Measurements from ENCODE around the gene YIPF6.
"Not testable (repeated sequence)": the region's sequence is repeated elsewhere in the genome, so short reads cannot be mapped to it uniquely, and the experiment has no call there.

YIPF6 gene, protein sequence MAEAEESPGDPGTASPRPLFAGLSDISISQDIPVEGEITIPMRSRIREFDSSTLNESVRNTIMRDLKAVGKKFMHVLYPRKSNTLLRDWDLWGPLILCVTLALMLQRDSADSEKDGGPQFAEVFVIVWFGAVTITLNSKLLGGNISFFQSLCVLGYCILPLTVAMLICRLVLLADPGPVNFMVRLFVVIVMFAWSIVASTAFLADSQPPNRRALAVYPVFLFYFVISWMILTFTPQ

DNA sequence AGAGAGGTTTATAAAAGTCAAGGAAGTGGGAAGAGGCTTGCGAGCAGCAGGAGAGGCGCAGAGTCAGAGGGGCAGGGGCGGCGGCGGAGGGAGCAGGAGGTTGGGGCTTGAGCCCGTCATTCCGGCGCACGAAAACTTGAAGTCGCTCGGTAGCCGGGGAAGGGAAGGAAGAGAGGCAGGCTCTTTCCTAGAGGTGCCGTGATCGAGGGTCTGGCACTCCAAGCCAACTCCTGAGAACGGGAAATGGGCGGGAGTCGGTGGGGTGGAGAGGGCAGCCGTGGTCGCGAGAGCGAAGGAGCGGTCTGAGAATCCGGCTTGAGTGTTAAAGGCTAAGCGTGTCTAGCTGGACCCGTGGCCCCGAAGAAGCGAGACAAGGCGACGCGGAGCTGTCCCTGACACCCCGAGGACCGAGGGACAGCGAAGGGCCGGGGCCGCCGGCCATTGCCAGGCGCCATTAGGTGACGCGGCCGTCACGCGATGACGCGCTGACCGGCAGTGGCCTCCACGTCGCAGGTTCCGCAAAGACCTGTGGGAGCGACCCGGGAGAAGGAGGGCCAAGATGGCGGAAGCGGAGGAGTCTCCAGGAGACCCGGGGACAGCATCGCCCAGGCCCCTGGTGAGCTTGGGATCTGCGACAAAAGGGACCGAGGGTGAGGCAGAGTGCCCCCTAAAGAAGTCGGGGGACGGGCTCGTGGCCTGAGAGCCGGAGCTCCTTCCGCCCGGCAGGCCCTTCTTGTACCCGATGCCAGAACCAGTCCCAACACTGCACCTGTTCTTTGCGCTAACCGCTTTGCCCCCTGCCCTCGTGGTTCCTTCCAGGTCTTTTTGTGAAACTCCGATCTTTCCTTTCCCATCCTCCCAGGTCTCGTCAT, at the start of gene YIPF6:
Gene YIPF6 (plus strand): TSS at position 544 of the 872 bp plus-strand sequence. CDS start 16 bp downstream, at position 560.
- peak; percentile 41 for DNase-seq (ENCODE audit: low read depth, low spot score)

DNA sequence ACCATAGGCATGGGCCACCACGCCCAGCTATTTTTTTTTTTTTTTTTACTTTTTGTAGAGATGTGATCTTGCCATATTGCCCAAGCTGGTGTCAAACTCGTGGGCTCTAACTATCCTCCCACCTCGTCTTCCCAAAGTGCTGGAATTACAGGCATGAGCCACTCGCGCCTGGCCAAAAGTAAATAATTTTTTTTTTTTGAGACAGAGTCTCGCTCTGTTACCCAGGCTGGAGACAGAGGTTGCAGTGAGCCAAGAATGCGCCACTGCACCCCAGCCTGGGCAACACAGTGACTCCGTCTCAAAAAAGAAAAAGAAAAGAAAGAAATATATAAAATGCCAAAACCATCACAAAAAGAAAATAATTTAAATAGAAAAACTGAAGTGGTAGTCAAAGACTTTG, 47.1 kb upstream of the YIPF6 start:
- DNase-seq (ENCODE audit: low read depth, low spot score): no peak

DNA sequence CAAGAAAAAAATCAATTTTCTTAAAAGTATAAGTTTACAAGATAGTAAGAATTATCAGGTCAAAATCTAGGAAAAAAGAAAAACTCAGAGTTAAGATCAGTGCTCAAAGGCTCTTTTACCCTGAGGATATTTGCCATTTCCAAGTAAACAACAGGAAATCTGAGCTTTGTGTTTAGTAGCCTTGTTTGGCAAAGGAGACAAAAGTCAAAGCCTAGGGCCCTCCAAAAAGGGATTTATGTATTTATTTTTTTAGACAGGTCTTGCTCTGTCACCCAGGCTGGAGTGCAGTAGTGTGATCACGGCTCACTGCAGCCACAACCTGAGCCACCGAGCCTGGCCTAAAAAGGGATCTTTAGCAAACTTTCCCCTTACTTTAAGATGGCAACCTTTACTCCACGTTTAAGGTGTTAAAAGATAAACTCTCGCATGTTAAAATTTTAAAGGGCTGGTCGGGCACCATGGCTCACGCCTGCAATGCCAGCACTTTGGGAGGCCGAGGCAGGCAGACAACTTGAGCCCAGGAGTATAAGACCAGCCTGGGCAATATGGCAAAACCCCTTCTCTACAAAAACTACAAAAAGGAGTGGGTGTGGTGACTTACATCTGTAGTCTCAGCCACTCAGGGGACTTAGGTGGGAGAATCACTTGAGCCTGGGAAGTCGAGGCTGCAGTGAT, 44.2 kb upstream of the YIPF6 start:
- DNase-seq (ENCODE audit: low read depth, low spot score): no peak

DNA sequence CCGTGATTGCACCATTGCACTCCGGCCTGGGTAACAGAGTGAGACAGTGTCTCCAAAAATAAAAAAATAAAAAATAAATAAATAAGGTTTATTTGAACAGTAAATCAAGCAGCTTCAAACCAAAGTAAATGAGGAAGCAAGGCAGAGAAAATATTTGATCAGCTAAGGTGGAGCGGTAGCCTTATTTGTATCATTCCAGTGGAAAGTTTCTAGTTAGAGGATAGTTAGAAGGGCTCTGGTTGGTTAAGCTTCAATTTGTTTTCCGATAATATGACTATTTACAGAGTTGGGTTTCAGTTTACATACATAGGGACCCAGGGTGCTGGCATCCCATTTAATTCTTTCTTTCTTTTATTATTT, 43.7 kb upstream of the YIPF6 start:
- no peak for DNase-seq (ENCODE audit: low read depth, low spot score)

DNA sequence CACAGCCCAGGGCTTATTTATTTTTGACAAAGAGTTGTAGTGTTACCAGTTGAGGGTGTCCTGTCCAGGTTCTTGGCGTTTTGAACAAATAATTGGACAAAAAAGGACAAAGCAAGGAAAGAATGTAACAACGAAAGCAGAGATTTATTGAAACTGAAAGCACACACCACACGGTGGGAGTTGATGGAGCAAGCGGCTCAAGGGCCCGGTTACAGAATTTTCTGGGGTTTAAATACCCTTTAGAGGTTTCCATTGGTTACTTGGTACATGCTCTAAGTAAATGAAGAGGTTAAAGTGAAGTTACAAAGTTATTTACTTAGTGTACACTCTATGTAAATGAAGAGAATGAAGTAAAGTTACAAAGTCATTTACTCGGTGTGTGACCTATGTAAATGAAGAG, 37.8 kb upstream of the YIPF6 start:
- DNase-seq (ENCODE audit: low read depth, low spot score): no peak

DNA sequence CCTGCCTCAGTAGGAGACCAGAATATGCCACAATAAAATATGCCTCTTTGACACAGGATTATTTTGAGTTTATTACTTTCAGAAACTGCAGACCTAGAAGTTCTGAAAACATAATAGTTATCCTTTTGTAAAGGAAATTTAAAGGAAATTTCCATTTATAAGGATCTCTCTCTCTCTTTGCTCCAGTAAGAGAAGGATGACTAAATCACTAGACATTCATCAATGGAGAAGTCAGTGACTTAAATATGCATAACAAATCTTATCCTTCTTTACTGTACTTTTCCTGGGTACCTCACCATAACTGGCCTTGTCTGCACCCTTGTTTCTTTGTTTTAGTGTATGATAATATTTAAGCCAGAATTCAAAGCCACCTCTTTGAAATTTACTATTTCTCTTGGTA, 37.3 kb upstream of the YIPF6 start:
- no peak for DNase-seq (ENCODE audit: low read depth, low spot score)

DNA sequence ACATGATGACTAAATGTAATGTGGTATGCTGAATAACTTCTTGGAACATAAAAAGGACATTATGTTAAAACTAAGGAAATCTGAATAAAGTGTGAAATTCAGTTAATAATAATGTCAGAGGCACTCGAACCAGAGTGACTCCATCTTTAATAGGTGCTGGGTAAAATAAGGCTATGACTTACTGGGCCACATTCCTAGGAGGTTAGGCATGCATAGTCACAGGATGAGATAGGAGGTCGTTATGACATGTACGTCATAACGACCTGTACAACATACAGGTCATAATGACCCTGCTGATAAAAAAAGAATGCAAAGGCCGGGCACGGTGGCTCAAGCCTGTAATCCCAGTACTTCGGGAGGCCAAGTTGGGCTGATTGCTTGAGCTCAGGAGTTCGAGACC, 36.7 kb upstream of the YIPF6 start:
- no peak for DNase-seq (ENCODE audit: low read depth, low spot score)

DNA sequence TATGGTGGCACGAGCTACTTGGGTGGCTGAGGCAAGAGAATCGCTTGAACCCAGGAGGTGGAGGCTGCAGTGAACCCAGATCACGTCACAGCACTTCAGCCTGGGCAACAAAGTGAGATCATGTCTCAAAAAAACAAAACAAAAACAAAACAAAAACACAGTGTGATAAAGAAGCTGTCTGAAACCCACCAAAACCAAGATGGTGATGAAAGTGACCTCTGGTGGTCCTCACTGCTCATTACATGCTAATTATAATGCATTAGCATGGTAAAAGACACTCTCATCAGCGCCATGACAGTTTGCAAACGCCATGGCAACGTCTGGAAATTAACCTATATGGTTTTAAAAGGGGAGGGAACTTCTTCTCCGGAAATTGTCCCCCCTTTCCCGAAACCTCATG, 36.2 kb upstream of the YIPF6 start:
- peak; percentile 0 for DNase-seq (ENCODE audit: low read depth, low spot score)

DNA sequence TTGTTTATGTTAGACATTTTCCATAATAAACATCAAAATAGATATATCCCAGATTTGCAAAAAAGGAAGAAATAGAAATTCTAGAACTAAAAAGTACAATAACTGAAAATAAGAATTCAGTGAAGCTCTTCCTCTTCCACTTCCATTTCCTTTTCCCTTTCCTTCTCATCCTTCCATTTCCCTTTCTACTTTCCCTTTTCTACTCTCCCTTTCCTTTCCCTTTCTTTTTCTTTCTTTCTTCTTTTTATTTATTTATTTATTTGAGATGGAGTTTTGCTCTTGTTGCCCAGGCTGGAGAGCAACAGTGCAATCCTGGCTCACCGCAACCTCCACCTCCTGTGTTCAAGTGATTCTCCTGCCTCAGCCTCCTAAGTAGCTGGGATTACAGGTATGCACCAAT, 35.0 kb upstream of the YIPF6 start:
- no peak for DNase-seq (ENCODE audit: low read depth, low spot score)

DNA sequence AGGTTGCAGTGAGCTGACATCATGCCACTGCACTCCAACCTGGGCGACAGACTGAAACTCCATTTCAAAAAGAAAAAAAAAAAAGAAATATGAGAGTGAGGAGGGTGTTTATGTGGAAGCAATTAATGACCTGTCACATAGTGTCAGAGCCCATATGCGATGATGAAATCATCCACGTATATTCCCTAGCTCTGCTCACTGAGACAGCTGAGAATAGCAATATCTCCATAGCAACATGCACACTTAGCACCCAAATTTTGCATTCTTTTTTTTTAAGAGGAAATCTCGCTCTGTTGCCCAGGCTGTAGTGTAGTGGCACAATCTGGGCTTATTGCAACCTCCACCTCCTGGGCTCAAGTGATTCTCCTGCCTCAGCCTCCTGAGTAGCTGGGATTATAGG, 34.1 kb upstream of the YIPF6 start:
- DNase-seq (ENCODE audit: low read depth, low spot score): no peak

DNA sequence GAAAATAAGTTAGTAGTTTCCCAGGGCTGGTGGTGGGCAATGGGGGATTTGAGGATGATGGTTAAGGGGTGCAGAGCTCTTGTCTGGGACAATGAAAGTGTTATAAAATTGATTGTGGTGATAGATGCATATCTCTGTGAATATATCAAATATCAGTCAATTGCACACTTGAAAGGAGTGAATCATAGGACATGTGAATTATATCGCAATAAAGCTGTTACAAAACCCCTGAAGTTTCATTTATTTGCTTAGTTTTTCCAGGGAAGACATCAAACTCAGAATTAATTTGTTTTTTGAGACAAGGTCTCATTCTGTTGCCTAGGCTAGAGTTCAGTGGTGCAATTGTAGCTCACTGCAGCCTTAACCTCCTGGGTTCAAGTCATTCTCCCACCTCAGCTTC, 17.9 kb upstream of the YIPF6 start:
- DNase-seq (ENCODE audit: low read depth, low spot score): no peak

DNA sequence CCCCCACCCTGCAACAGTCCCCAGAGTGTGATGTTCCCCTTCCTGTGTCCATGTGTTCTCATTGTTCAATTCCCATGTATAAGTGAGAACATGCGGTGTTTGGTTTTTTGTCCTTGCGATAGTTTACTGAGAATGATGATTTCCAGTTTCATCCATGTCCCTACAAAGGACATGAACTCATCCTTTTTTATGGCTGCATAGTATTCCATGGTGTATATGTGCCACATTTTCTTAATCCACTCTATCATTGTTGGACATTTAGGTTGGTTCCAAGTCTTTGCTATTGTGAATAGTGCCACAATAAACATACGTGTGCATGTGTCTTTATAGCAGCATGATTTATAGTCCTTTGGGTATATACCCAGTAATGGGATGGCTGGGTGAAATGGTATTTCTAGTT, 12.7 kb upstream of the YIPF6 start:
- DNase-seq (ENCODE audit: low read depth, low spot score): not testable (repeated sequence)

DNA sequence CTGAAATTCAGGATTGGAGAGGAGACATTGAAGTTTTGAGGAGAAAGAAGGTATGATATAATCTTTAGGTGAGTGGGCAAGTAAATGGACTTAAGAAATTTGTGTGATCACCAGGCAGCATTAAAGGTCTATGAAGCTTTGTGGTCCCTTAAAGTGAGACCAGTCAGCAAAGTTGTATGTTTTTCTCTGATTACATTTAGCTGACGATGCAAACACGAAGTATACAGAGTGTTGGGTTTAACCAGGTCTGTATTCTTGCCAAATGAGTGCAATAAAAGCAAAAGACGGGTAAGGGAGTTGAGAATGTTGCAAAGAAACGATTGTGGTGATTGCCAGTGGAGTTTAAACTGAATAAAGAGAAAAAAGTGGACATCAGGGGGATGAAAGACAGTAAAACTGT, 11.6 kb upstream of the YIPF6 start:
- no peak for DNase-seq (ENCODE audit: low read depth, low spot score)

DNA sequence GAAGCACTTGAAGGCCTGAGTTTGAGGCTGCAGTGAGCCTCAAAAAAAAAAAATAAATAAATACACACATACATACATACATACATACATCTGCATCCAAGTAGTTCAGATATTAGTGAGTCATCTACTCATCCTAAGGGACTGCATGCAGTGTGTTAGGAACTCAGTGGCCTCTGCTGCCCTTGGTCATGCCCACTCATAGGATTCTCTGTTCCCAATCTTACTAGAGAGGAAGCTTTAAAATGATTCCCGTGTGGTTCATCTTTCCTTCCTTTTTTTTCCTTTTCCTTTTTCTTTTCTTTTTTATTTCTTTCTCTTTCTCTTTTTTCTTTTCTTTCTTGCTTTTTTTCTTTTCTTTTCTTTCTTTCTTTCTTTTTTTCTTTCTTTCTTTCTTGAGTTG, 10.9 kb upstream of the YIPF6 start:
- DNase-seq (ENCODE audit: low read depth, low spot score): no peak

DNA sequence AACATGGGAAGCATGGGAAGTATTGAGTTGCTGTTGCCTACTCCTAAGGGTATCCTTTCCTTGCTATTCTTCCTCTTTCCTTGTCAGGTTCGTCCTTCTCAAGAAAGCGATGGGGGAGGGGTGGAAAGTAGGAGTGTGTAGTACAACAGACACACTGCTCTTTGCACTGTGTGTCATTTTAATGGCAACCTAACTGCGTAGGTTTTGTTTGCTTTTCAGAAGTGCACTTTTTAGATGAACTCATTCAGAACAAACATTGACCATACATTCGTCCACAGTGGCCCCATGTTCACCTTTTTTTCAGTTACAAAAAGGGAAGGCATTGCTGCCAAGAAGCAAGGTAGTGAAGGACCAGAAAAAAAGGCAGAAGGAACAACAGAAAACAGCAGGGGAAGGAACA, 10.2 kb upstream of the YIPF6 start:
- DNase-seq (ENCODE audit: low read depth, low spot score): no peak

DNA sequence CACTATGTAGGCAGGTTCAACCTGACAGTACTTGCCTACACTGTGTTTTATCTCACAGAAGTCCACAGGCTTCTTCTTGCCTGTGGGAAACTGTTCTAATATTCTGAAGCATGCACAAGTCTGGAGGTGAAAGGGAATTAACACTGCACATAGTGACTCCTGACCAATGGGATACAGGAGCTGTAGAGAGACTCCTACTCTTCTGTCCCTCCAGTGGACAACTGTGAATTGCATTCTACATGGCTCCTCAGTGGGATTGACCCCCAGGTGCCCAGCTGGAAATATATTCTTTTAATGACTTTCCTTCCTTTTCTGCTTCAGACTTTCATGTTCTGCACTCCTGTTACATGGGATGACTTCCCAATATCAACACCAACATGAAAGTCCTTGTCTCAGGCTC, 8.2 kb upstream of the YIPF6 start:
- DNase-seq (ENCODE audit: low read depth, low spot score): no peak

DNA sequence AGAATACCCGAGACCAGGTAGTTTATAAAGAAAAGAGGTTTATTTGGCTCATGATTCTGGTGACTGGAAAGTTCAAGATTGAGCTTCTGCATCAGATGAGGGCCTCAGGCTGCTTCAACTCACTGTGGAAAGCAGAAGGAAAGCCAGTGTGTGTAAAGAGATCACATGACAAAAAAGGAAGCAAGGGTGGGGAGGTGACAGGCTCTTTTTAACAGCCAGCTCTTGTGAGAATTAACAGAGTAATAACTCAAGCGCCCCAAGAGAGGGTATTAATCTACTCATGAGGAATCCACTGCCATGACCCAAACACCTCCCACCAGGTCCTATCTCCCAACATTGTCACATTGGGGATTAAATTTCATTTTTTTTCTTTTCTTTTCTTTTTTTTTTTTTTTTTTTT, 6.3 kb upstream of the YIPF6 start:
- DNase-seq (ENCODE audit: low read depth, low spot score): no peak

DNA sequence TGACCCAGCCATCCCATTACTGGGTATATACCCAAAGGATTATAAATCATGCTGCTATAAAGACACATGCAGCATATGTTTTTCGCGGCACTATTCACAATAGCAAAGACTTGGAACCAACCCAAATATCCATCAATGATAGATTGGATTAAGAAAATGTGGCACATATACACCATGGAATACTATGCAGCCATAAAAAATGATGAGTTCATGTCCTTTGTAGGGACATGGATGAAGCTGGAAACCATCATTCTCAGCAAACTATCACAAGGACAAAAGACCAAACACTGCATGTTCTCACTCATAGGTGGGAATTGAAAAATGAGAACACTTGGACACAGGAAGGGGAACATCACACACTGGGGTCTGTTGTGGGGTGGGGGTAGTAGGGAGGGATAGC, 5.1 kb upstream of the YIPF6 start:
- not testable (repeated sequence) for DNase-seq (ENCODE audit: low read depth, low spot score)

DNA sequence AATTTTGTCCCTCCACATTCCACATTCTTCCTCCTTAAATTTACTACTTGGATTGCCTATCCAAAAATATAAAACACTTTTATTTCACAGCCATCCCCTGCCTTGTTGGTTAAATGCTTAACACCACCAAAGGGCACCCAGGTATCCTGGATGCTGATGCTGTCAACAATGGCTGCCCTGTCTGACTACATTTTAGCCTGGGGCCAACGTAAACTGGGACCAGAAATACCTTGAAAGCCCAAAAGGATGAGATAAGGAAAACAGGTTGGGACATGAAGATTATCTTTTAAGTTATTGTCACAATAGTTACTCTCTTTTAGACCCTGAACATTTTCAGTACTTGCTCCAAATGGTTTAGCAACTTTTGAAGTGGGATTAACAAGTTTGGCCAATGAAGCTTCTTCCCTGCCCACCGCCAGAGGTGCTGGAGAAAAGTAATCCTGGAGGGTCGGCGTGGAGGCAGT, 775 bp upstream of the YIPF6 start:
- DNase-seq (ENCODE audit: low read depth, low spot score): no peak

DNA sequence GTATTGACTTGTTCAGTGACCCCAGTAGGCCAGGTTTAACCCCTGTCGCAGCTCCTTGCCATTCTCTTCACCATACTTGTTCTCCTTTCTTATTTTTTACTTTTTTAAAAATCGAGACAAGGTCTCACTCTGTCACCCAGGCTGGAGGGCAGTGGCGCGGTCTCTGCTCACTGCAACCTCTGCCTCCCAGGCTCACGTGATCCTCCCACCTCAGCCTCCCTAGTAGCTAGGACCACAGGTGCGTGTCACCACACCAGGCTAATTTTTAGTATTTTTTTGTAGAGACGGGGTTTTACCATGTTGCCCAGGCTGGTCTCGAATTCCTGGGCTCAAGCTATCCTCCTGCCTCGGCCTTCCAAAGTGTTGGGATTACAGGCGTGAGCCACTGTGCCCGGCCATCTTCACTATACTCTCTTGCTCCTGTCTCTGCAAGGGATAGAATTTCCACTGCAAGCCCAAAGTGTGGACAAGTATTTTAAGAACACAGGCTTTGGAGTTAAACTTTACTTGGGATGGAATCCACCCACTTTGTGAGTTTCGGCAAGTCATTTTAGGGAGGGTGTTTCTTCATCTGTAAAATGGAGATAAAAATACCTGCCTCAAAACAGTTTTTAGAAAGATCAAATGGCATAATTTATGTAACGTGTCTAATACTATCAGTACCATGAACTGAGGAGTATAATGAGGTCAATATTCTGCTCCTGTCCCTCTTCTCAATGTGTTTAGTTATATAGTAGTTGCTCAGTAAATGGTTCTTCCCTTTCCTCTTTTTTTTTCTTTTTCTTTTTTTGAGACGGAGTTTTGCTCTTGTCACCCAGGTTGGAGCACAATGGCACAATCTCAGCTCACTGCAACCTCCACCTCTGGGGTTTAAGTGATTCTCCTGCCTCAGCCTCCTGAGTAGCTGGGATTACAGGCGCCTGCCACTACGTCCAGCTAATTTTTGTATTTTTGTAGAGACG, 973 bp downstream of the YIPF6 start:
- DNase-seq (ENCODE audit: low read depth, low spot score): no peak

DNA sequence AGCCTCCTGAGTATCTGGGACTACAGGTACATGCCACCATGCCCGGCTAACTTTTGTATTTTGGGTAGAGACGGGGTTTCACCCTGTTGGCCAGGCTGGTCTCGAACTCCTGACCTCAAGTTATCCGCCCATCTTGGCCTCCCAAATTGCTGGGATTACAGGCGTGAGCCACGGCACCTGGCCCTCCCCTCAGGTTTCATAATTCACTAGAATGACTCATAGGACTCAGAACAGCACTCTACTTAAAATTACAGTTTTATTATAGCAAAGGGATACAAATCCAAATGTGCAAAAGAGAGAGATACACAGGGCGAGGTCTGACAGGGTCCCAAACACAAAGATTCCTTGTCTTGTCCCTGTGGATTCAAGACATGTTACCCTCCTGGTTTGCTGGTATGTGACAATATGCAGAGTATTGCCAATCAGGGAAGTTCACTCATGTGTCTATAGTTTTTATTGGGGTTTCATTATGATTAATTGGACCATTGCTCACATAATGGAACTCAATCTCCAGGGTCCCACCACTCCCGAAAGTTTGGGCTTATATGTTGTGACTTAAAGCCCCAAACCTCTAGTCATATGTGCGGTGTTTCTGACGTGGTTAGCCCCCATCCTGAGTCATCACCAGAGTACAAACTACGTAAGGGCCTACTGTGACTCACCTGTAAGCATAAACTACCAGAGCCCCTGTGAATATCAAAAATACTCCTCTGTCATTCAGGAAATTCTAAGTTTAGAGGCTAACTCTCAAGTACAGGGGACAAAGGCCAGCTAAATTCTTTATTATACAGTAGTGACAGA, 5.2 kb downstream of the YIPF6 start:
- DNase-seq (ENCODE audit: low read depth, low spot score): peak; percentile 25

Data from activated CD4-positive, CD25-positive, alpha-beta regulatory T cell treated with anti-CD3 and anti-CD28 coated beads, Interleukin-2, amount 50 U/mL, for 16 hours (primary cell).